H1 (cell line): ENCODE results near the gene SSNA1. TPM values are rescaled to one million over a fixed set of nuclear protein-coding genes. Genes with fewer than 3 reads are reported as not detected.

Experiments used
- CTCF ChIA-PET: fragments of 300-600 bp; sonication (Branson Sonifier 250); formaldehyde crosslinking; loops from one replicate; lab custom pipeline; 2021; ENCODE audit not compliant: partially characterized antibody; lab: Charles Lee
- POLR2A ChIA-PET: fragments of 300-600 bp; sonication (Branson Sonifier 250); formaldehyde crosslinking; loops from one replicate; lab custom pipeline; 2021; ENCODE audit warnings: inconsistent platforms; ENCODE audit not compliant: partially characterized antibody; lab: Charles Lee
- DNase-seq, 2 experiments: peaks; one replicate each; pipeline versions ENCODE4 v3.0.0 to v3.0.0-alpha.2; 2010 to 2022; ENCODE audit warnings: low spot score in 2 of 2, low read depth in 1 of 2, mixed read lengths in 1 of 2
- FAIRE-seq: peaks from 2 replicates; lab custom pipeline; 2011; peaks lifted over from hg19 to GRCh38; lab: Jason Lieb, UNC
- H2AFZ ChIP-seq: 2 replicates; pipeline ENCODE4 v1.8.1; 2012; ENCODE audit warnings: low read length, inconsistent platforms
- H2AK5ac ChIP-seq: 2 replicates; pipeline ENCODE4 v1.6.1; 2013; ENCODE audit warnings: low read depth, low read length
- H2BK120ac ChIP-seq: replicated peaks from 2 replicates; pipeline ENCODE3; 2013; ENCODE audit warnings: low read depth, low read length, inconsistent platforms
- H2BK12ac ChIP-seq: 2 replicates; pipeline ENCODE4 v1.6.1; 2013; ENCODE audit warnings: low read depth, low read length
- H2BK15ac ChIP-seq: 2 replicates; pipeline ENCODE4 v1.6.1; 2013; ENCODE audit warnings: low read length
- H2BK20ac ChIP-seq: 2 replicates; pipeline ENCODE4 v1.6.1; 2013; ENCODE audit warnings: low read length
- H2BK5ac ChIP-seq: 2 replicates; pipeline ENCODE4 v1.6.1; 2013; ENCODE audit warnings: low read depth, low read length
- H3K14ac ChIP-seq: 2 replicates; pipeline ENCODE4 v1.6.1; 2013; ENCODE audit warnings: inconsistent platforms; ENCODE audit not compliant: insufficient read length
- H3K18ac ChIP-seq: 2 replicates; pipeline ENCODE4 v1.6.1; 2013; ENCODE audit warnings: low read length; ENCODE audit errors: extremely low read depth
- H3K23ac ChIP-seq: 2 replicates; pipeline ENCODE4 v1.6.1; 2013; ENCODE audit warnings: inconsistent platforms; ENCODE audit not compliant: insufficient read length
- H3K23me2 ChIP-seq: 2 replicates; pipeline ENCODE4 v1.6.1; 2013; ENCODE audit warnings: low read depth, low read length
- H3K27ac ChIP-seq: 2 replicates; pipeline ENCODE4 v1.6.1; 2011; ENCODE audit warnings: low read depth, low read length, inconsistent platforms
- H3K27me3 ChIP-seq, 4 experiments: replicated peaks in 1 of 4; 1 replicate in 1 of 4; 2 replicates in 3 of 4; pipeline versions ENCODE4 v1.6.1 to v1.8.1; 2011 to 2013; ENCODE audit warnings: low read length in 3 of 4, mild to moderate bottlenecking in 3 of 4, inconsistent platforms in 2 of 4, mixed read lengths in 2 of 4, moderate library complexity in 1 of 4; ENCODE audit not compliant: control insufficient read depth in 3 of 4, insufficient read depth in 3 of 4; ENCODE audit errors: extremely low read depth in 1 of 4
- H3K36me3 ChIP-seq, 4 experiments: 2 replicates each; pipeline versions ENCODE4 v1.6.1 to v1.8.1; 2011 to 2013; ENCODE audit warnings: mild to moderate bottlenecking in 4 of 4, low read length in 3 of 4, moderate library complexity in 2 of 4, control low read depth in 1 of 4, inconsistent platforms in 1 of 4; ENCODE audit not compliant: insufficient read depth in 4 of 4, control insufficient read depth in 2 of 4
- H3K4ac ChIP-seq: replicated peaks from 2 replicates; pipeline ENCODE3; 2013; ENCODE audit warnings: low read length, low read depth, mixed read lengths, inconsistent platforms; ENCODE audit not compliant: insufficient read length
- H3K4me1 ChIP-seq, 4 experiments: replicated peaks in 1 of 4; 1 replicate in 1 of 4; 2 replicates in 3 of 4; pipeline versions ENCODE4 v1.6.1 to v1.8.1; 2011 to 2013; ENCODE audit warnings: low read length in 3 of 4, inconsistent platforms in 2 of 4, mixed read lengths in 1 of 4; ENCODE audit not compliant: insufficient read depth in 4 of 4, control insufficient read depth in 3 of 4
- H3K4me2 ChIP-seq, 2 experiments: 2 replicates each; pipeline versions ENCODE4 v1.6.1 to v1.8.1; 2011 to 2013; ENCODE audit warnings: low read depth in 2 of 2, low read length in 2 of 2, control low read depth in 1 of 2, inconsistent platforms in 1 of 2, mild to moderate bottlenecking in 1 of 2; ENCODE audit not compliant: insufficient read depth in 1 of 2
- H3K4me3 ChIP-seq, 4 experiments: fragments of 200-600, 300-600 bp in 1 of 4; sonication (generic), shearing (Covaris generic), sonication (Bioruptor Twin) in 1 of 4; 2 replicates each; pipeline versions ENCODE4 v1.5.1 to v1.8.1; 2011 to 2016; ENCODE audit warnings: low read length in 4 of 4, low read depth in 3 of 4, control low read depth in 2 of 4, inconsistent platforms in 2 of 4, mild to moderate bottlenecking in 2 of 4, mixed read lengths in 1 of 4, moderate library complexity in 1 of 4; ENCODE audit not compliant: insufficient read depth in 2 of 4; ENCODE audit errors: extremely low read depth in 1 of 4
- H3K56ac ChIP-seq: replicated peaks from 2 replicates; pipeline ENCODE3; 2013; ENCODE audit warnings: low read depth, mild to moderate bottlenecking, mixed read lengths, low read length, inconsistent platforms; ENCODE audit not compliant: insufficient read length
- H3K79me1 ChIP-seq: 2 replicates; pipeline ENCODE4 v1.6.1; 2013; ENCODE audit warnings: low read depth, low read length, control low read depth
- H3K79me2 ChIP-seq, 2 experiments: 2 replicates each; pipeline versions ENCODE4 v1.6.1 to v1.8.1; 2012 to 2013; ENCODE audit warnings: low read length in 2 of 2, mild to moderate bottlenecking in 2 of 2, inconsistent platforms in 1 of 2; ENCODE audit not compliant: insufficient read depth in 2 of 2, control insufficient read depth in 1 of 2
- H3K9ac ChIP-seq, 4 experiments: replicated peaks in 1 of 4; 1 replicate in 1 of 4; 2 replicates in 3 of 4; pipeline versions ENCODE4 v1.6.1 to v1.8.1; 2011 to 2013; ENCODE audit warnings: low read depth in 3 of 4, low read length in 3 of 4, control low read depth in 2 of 4, mild to moderate bottlenecking in 2 of 4, moderate library complexity in 2 of 4, inconsistent platforms in 1 of 4; ENCODE audit errors: extremely low read depth in 1 of 4
- H3K9me3 ChIP-seq, 2 experiments: 2 replicates each; pipeline versions ENCODE4 v1.6.1 to v1.8.1; 2012 to 2013; ENCODE audit warnings: mild to moderate bottlenecking in 2 of 2, moderate library complexity in 2 of 2, control low read depth in 1 of 2, inconsistent platforms in 1 of 2, low read depth in 1 of 2, low read length in 1 of 2, mixed read lengths in 1 of 2; ENCODE audit not compliant: insufficient read depth in 2 of 2
- H4K20me1 ChIP-seq, 2 experiments: replicated peaks in 1 of 2; 2 replicates each; pipeline versions ENCODE3 to v1.8.1; 2011 to 2013; ENCODE audit warnings: inconsistent platforms in 2 of 2, low read length in 2 of 2, mild to moderate bottlenecking in 1 of 2; ENCODE audit not compliant: insufficient read depth in 2 of 2, control insufficient read depth in 1 of 2
- H4K5ac ChIP-seq: 2 replicates; pipeline ENCODE4 v1.6.1; 2013; ENCODE audit warnings: low read length, low read depth, mixed read lengths, inconsistent platforms; ENCODE audit not compliant: insufficient read length
- H4K8ac ChIP-seq: 2 replicates; pipeline ENCODE4 v1.8.0; 2013; ENCODE audit warnings: mild to moderate bottlenecking, moderate library complexity, low read length, inconsistent platforms; ENCODE audit not compliant: insufficient read depth; ENCODE audit errors: extremely low read depth
- H4K91ac ChIP-seq: replicated peaks from 2 replicates; pipeline ENCODE3; 2013; ENCODE audit warnings: low read length, mixed read lengths, inconsistent platforms; ENCODE audit not compliant: insufficient read length
- SP4 ChIP-seq: IDR thresholded peaks from 2 replicates; pipeline ENCODE4 v1.6.1; 2012; ENCODE audit warnings: low read length, inconsistent platforms
- WGBS, 2 experiments: shearing (Covaris generic) in 1 of 2; methylation state at CpG; one replicate each; pipeline versions ENCODE4 v1.1.6 to v1.1.7; 2013 to 2015; ENCODE audit warnings: low lambda C conversion rate in 2 of 2, mixed read lengths in 2 of 2, inconsistent platforms in 1 of 2, low coverage in 1 of 2, missing lambda C conversion rate in 1 of 2; ENCODE audit not compliant: insufficient replicate concordance in 2 of 2, insufficient coverage in 1 of 2, insufficient read length in 1 of 2; ENCODE audit errors: extremely low coverage in 1 of 2, missing lambda C conversion rate in 1 of 2; 5-methylcytosine and 5-hydroxymethylcytosine counted together
- polyA plus RNA-seq, 7 experiments: library from polyadenylated mRNA; depleted of rRNA in 3 of 7; stranded (reverse) in 5 of 7; unstranded in 2 of 7; fragments of >200 nt in 5 of 7; fragments of 200-250 nt in 2 of 7; gene quantifications; 1 replicate in 5 of 7; 2 replicates in 1 of 7; 4 replicates in 1 of 7; pipeline versions ENCODE4 v1.2.1 to v1.2.3, GENCODE V29; 2011 to 2013; ENCODE audit warnings: missing spikeins in 2 of 7, mixed read lengths in 2 of 7
- total RNA-seq: library from RNA; stranded (reverse); fragmentation: NEBNext Ultra II Directional; extraction: Animal tissue kit (Norgen Biotek cat#: 25700); gene quantifications from 2 replicates; pipeline ENCODE4 v1.2.1, GENCODE V29; 2021
- TF ChIP-seq, protein P1 (sequence below): IDR thresholded peaks from 2 replicates; pipeline ENCODE4 v1.6.1; 2012; ENCODE audit warnings: inconsistent platforms

Gene SSNA1
- total and polyA plus RNA-seq, 2 of the 8 experiments (the other 6 are each of a cell fraction or from before 2014, with no cell fraction given), result 87.3 to 157 TPM

DNA sequence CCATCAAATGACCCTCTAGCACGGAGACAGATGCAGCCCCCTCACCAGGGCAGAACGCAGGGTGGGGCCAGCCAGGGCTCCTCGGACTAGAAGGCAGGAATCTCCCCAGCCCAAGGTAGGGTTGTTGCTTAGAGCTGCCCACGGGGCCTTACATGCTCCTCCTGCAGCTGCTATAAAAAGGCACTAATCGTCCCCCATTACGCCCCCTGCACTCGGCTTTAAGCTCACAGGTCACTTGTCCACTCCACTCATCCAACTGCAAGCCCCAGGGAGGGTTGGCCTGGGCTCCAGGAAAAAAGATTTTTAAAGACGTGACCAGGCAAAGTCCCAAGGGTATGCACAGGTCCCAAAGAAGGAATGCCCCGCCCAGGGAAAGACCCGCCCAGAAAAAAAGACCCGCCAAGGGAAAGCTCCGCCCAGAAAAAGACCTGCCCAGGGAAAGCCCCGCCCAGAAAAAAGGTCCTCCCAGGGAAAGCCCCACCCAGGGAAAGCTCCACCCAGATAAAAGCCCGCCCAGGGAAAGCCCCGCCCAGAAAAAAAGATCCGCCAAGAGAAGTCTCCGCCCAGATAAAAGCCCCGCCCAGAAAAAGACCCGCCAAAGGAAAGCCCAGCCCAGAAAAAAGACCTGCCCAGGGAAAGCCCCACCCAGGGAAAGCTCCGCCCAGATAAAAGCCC, 38.4 kb upstream of the SSNA1 start:
- FAIRE-seq (no peak), DNase-seq (no peak)
- peaks cover 2% of the 10 kb centered on the region; the same call in 1 of the 2 replicates for H3K23me2 ChIP-seq
- no peak overlapping the region for H2BK12ac ChIP-seq
- no peaks in the 10 kb centered on the region; a peak in 1 of 4 replicates for H3K79me2 ChIP-seq
- no peak overlapping the region for H3K27ac ChIP-seq
- no peak overlapping the region for H4K91ac ChIP-seq
- no peak overlapping the region for H3K56ac ChIP-seq
- H4K20me1 ChIP-seq, result peaks cover 3 to 20% of the 10 kb centered on the region in 2 experiments
- peaks cover 0 to 6% (median 5%) of the 10 kb centered on the region in 4 experiments; a peak in 4 of 7 replicates for H3K27me3 ChIP-seq
- no peak overlapping the region for H3K23ac ChIP-seq
- H3K4me3 ChIP-seq, result no peak overlapping the region
- no peak overlapping the region for H4K8ac ChIP-seq
- H3K4ac ChIP-seq, result no peak overlapping the region
- H3K9ac ChIP-seq, result no peak overlapping the region
- no peak overlapping the region for H2BK15ac ChIP-seq
- peaks cover 0 to 7% of the 10 kb centered on the region in 2 experiments; a peak in 3 of 4 replicates for H3K9me3 ChIP-seq
- peaks cover 0 to 9% (median 0%) of the 10 kb centered on the region in 4 experiments; a peak in 1 of 7 replicates for H3K4me1 ChIP-seq
- H3K18ac ChIP-seq, result peak overlapping the region; percentile 32; the same call in 1 of the 2 replicates
- H2BK20ac ChIP-seq, result no peak overlapping the region
- peak overlapping the region; percentile 4 to 57; a peak in 2 of 4 replicates for H3K4me2 ChIP-seq
- no peak overlapping the region for H2BK120ac ChIP-seq
- H2AK5ac ChIP-seq, result no peak overlapping the region; the same call in 1 of the 2 replicates
- POLR2A ChIA-PET, result interaction anchor here (0.8 to 1.7 kb wide), 5 partner anchors 17 to 92 kb away, joined by 3 to 4 read pairs (median 4); partner anchors contain the start of genes ANAPC2 and SSNA1
- H3K79me1 ChIP-seq, result no peaks in the 10 kb centered on the region
- CTCF ChIA-PET, result interaction anchor here (0.7 to 3.6 kb wide), 11 partner anchors 11 to 205 kb away, joined by 3 to 24 read pairs (median 5); partner anchors contain the start of genes C8G, FBXW5, GRIN1 and LRRC26
- no peaks in the 10 kb centered on the region; a peak in 1 of 8 replicates for H3K36me3 ChIP-seq
- no peak overlapping the region for H4K5ac ChIP-seq
- no peak overlapping the region for H3K14ac ChIP-seq
- 78% methylated on average over 16 of the region's 20 CpGs; no CpG with 5 or more reads in 1 of the 2 experiments for WGBS, 2 experiments
- TF ChIP-seq SP4, result 0 out of 2 replicates have a peak, but pooled peaks have one; percentile 56
- TF ChIP-seq, protein P1, sequence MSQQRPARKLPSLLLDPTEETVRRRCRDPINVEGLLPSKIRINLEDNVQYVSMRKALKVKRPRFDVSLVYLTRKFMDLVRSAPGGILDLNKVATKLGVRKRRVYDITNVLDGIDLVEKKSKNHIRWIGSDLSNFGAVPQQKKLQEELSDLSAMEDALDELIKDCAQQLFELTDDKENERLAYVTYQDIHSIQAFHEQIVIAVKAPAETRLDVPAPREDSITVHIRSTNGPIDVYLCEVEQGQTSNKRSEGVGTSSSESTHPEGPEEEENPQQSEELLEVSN, result no peak
- TF ChIP-seq, all 59 proteins: peak for 1
- H2AFZ ChIP-seq, result no peak overlapping the region
- no peak overlapping the region for H2BK5ac ChIP-seq
